HepG2 (cell line): Measurements from ENCODE around the gene MAGT1. TPM values are rescaled to one million over a fixed set of nuclear protein-coding genes. Genes with fewer than 3 reads are reported as not detected.

Experiments used
- ATAD3A ChIP-seq: sonication (generic); formaldehyde crosslinking; IDR thresholded peaks from 2 replicates; pipeline ENCODE4 v1.4.0; 2020; ENCODE audit warnings: missing genetic modification reagents
- EHMT2 ChIP-seq: fragments of 200-600 bp; sonication (generic); IDR thresholded peaks from 2 replicates; pipeline ENCODE4 v1.7.0; 2017; ENCODE audit warnings: antibody characterized with exemption, low read depth, low read length, borderline replicate concordance
- KLF13 ChIP-seq: sonication (generic); formaldehyde crosslinking; IDR thresholded peaks from 2 replicates; pipeline ENCODE4 v1.4.0; 2020; ENCODE audit warnings: mild to moderate bottlenecking, missing genetic modification reagents
- MED13 ChIP-seq: sonication (generic); formaldehyde crosslinking; IDR thresholded peaks from 2 replicates; pipeline ENCODE4 v1.5.0; 2020; ENCODE audit warnings: missing genetic modification reagents
- RBAK ChIP-seq: sonication (generic); formaldehyde crosslinking; IDR thresholded peaks from 2 replicates; pipeline ENCODE4 v1.5.1; 2020; ENCODE audit warnings: mild to moderate bottlenecking, missing genetic modification reagents
- REPIN1 ChIP-seq: sonication (generic); formaldehyde crosslinking; IDR thresholded peaks from 2 replicates; pipeline ENCODE4 v1.8.0; 2022; ENCODE audit warnings: missing genetic modification reagents, low read depth, mild to moderate bottlenecking, borderline replicate concordance
- RXRA ChIP-seq: sonication (generic); formaldehyde crosslinking; IDR thresholded peaks from 2 replicates; pipeline ENCODE4 v1.5.1; 2020; ENCODE audit warnings: missing genetic modification reagents
- ZC3H4 ChIP-seq: sonication (generic); formaldehyde crosslinking; IDR thresholded peaks from 2 replicates; pipeline ENCODE4 v1.4.0; 2020; ENCODE audit warnings: missing genetic modification reagents, borderline replicate concordance
- ZFP82 ChIP-seq: sonication (generic); formaldehyde crosslinking; IDR thresholded peaks from 2 replicates; pipeline ENCODE4 v1.5.1; 2020; ENCODE audit warnings: mild to moderate bottlenecking, missing genetic modification reagents, borderline replicate concordance
- ZNF484 ChIP-seq: sonication (generic); formaldehyde crosslinking; IDR thresholded peaks from 2 replicates; pipeline ENCODE4 v1.5.1; 2020; ENCODE audit warnings: mild to moderate bottlenecking, low read depth, missing genetic modification reagents, borderline replicate concordance
- ZNF749 ChIP-seq: sonication (generic); formaldehyde crosslinking; IDR thresholded peaks from 2 replicates; pipeline ENCODE4 v1.8.0; 2022; ENCODE audit warnings: mild to moderate bottlenecking, missing genetic modification reagents, moderate library complexity, borderline replicate concordance
- polyA plus RNA-seq, 8 experiments: library from polyadenylated mRNA; depleted of rRNA in 3 of 8; stranded (reverse) in 7 of 8; unstranded in 1 of 8; fragments of >200 nt; fragmentation: Illumina TruSeq in 4 of 8; extraction: Trizol in 4 of 8; gene quantifications; 2 replicates each; pipeline versions ENCODE4 v1.2.1 to v1.2.3, GENCODE V29; 2011 to 2016; ENCODE audit warnings: low read depth in 4 of 8, missing spikeins in 1 of 8, mixed read lengths in 1 of 8; ENCODE audit not compliant: insufficient read depth in 1 of 8
- total RNA-seq, 5 experiments: library from RNA; depleted of rRNA; stranded (reverse); fragments of >200 nt; fragmentation: Illumina TruSeq; extraction: Trizol; gene quantifications; 2 replicates each; pipeline ENCODE4 v1.2.3, GENCODE V29; 2016; ENCODE audit warnings: low read depth in 1 of 5
- TF ChIP-seq, protein P1 (sequence below): sonication (generic); formaldehyde crosslinking; IDR thresholded peaks from 2 replicates; pipeline ENCODE4 v1.4.0; 2020; ENCODE audit warnings: missing genetic modification reagents
- TF ChIP-seq, protein P2 (sequence below), 2 experiments: fragments of 450-650 bp in 1 of 2; sonication (generic) in 1 of 2; formaldehyde crosslinking; IDR thresholded peaks; 2 replicates each; pipeline versions ENCODE4 v1.5.0 to v1.8.0; 2020 to 2022; ENCODE audit warnings: mild to moderate bottlenecking in 1 of 2, missing genetic modification reagents in 1 of 2
- TF ChIP-seq, protein P3 (sequence below): sonication (generic); formaldehyde crosslinking; IDR thresholded peaks from 2 replicates; pipeline ENCODE4 v1.5.1; 2020; ENCODE audit warnings: mild to moderate bottlenecking, missing genetic modification reagents, borderline replicate concordance

MAGT1 gene
- total and polyA plus RNA-seq, 2 of the 13 experiments (the other 11 are each of a cell fraction or from before 2014, with no cell fraction given) = 38.0 to 75.0 TPM

DNA sequence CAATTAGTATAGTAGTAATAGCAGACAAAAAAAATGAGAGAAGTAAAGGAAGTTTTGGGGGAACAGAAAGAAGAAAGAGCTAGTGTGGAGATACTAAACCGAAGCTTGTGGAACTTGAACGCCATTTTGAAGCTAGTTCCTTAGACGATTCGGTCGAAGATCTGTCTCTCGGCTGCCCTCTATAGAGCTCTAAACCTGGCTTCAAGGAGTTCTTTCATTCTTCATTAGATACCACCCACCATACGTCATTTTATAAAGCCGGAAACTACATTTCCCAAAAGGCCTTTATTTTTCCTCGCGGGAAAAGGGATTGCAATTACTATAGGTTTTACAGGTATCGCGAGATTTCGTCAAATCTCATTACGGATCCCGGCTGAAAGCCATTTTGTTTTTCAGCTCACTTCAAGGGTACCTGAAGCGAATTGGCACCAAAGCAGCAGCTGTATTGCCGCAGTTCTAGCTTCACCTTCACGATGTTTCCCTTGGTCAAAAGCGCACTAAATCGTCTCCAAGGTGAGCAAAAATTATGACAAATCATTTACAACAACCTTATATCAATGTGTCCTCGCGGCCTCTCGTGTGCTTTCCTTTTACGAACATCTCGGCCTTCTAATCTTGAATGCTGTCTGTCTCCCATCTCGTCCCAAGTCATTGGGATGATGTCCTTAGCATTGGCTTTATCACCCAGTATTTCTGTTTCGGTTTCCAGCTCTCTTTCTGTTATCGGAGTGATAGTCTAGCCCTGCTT is 4.0 kb upstream of the MAGT1 start, which contains the start of gene COX7B (continued):
- TF ChIP-seq, protein P1, sequence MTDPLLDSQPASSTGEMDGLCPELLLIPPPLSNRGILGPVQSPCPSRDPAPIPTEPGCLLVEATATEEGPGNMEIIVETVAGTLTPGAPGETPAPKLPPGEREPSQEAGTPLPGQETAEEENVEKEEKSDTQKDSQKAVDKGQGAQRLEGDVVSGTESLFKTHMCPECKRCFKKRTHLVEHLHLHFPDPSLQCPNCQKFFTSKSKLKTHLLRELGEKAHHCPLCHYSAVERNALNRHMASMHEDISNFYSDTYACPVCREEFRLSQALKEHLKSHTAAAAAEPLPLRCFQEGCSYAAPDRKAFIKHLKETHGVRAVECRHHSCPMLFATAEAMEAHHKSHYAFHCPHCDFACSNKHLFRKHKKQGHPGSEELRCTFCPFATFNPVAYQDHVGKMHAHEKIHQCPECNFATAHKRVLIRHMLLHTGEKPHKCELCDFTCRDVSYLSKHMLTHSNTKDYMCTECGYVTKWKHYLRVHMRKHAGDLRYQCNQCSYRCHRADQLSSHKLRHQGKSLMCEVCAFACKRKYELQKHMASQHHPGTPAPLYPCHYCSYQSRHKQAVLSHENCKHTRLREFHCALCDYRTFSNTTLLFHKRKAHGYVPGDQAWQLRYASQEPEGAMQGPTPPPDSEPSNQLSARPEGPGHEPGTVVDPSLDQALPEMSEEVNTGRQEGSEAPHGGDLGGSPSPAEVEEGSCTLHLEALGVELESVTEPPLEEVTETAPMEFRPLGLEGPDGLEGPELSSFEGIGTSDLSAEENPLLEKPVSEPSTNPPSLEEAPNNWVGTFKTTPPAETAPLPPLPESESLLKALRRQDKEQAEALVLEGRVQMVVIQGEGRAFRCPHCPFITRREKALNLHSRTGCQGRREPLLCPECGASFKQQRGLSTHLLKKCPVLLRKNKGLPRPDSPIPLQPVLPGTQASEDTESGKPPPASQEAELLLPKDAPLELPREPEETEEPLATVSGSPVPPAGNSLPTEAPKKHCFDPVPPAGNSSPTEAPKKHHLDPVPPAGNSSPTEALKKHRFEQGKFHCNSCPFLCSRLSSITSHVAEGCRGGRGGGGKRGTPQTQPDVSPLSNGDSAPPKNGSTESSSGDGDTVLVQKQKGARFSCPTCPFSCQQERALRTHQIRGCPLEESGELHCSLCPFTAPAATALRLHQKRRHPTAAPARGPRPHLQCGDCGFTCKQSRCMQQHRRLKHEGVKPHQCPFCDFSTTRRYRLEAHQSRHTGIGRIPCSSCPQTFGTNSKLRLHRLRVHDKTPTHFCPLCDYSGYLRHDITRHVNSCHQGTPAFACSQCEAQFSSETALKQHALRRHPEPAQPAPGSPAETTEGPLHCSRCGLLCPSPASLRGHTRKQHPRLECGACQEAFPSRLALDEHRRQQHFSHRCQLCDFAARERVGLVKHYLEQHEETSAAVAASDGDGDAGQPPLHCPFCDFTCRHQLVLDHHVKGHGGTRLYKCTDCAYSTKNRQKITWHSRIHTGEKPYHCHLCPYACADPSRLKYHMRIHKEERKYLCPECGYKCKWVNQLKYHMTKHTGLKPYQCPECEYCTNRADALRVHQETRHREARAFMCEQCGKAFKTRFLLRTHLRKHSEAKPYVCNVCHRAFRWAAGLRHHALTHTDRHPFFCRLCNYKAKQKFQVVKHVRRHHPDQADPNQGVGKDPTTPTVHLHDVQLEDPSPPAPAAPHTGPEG (CRISPR knock-in tag) = no peak
- no peak for TF ChIP-seq EHMT2
- TF ChIP-seq ZNF484 = no peak
- TF ChIP-seq KLF13 (CRISPR knock-in tag) = no peak
- TF ChIP-seq, protein P2, sequence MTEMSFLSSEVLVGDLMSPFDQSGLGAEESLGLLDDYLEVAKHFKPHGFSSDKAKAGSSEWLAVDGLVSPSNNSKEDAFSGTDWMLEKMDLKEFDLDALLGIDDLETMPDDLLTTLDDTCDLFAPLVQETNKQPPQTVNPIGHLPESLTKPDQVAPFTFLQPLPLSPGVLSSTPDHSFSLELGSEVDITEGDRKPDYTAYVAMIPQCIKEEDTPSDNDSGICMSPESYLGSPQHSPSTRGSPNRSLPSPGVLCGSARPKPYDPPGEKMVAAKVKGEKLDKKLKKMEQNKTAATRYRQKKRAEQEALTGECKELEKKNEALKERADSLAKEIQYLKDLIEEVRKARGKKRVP (CRISPR knock-in tag; IDR thresholded peaks at IDR 0.05) = no peak
- TF ChIP-seq RXRA (CRISPR knock-in tag) = no peak
- TF ChIP-seq ZC3H4 (CRISPR knock-in tag) = no peak
- TF ChIP-seq, protein P3, sequence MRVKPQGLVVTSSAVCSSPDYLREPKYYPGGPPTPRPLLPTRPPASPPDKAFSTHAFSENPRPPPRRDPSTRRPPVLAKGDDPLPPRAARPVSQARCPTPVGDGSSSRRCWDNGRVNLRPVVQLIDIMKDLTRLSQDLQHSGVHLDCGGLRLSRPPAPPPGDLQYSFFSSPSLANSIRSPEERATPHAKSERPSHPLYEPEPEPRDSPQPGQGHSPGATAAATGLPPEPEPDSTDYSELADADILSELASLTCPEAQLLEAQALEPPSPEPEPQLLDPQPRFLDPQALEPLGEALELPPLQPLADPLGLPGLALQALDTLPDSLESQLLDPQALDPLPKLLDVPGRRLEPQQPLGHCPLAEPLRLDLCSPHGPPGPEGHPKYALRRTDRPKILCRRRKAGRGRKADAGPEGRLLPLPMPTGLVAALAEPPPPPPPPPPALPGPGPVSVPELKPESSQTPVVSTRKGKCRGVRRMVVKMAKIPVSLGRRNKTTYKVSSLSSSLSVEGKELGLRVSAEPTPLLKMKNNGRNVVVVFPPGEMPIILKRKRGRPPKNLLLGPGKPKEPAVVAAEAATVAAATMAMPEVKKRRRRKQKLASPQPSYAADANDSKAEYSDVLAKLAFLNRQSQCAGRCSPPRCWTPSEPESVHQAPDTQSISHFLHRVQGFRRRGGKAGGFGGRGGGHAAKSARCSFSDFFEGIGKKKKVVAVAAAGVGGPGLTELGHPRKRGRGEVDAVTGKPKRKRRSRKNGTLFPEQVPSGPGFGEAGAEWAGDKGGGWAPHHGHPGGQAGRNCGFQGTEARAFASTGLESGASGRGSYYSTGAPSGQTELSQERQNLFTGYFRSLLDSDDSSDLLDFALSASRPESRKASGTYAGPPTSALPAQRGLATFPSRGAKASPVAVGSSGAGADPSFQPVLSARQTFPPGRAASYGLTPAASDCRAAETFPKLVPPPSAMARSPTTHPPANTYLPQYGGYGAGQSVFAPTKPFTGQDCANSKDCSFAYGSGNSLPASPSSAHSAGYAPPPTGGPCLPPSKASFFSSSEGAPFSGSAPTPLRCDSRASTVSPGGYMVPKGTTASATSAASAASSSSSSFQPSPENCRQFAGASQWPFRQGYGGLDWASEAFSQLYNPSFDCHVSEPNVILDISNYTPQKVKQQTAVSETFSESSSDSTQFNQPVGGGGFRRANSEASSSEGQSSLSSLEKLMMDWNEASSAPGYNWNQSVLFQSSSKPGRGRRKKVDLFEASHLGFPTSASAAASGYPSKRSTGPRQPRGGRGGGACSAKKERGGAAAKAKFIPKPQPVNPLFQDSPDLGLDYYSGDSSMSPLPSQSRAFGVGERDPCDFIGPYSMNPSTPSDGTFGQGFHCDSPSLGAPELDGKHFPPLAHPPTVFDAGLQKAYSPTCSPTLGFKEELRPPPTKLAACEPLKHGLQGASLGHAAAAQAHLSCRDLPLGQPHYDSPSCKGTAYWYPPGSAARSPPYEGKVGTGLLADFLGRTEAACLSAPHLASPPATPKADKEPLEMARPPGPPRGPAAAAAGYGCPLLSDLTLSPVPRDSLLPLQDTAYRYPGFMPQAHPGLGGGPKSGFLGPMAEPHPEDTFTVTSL (CRISPR knock-in tag) = no peak
- no peak for TF ChIP-seq ZNF749 (CRISPR knock-in tag)
- TF ChIP-seq REPIN1 (CRISPR knock-in tag) = no peak
- TF ChIP-seq ATAD3A = no peak
- TF ChIP-seq MED13 (CRISPR knock-in tag) = no peak
- TF ChIP-seq RBAK (CRISPR knock-in tag) = no peak
- TF ChIP-seq ZFP82 (CRISPR knock-in tag) = no peak
